Kidney glomerular epithelial cell (primary cell): Measurements from ENCODE around the gene SKAP2.

Experiments
- DNase-seq: peaks from one replicate; lab custom pipeline; 2025; lab: John Stamatoyannopoulos, UW

Gene SKAP2, protein sequence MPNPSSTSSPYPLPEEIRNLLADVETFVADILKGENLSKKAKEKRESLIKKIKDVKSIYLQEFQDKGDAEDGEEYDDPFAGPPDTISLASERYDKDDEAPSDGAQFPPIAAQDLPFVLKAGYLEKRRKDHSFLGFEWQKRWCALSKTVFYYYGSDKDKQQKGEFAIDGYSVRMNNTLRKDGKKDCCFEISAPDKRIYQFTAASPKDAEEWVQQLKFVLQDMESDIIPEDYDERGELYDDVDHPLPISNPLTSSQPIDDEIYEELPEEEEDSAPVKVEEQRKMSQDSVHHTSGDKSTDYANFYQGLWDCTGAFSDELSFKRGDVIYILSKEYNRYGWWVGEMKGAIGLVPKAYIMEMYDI

DNA sequence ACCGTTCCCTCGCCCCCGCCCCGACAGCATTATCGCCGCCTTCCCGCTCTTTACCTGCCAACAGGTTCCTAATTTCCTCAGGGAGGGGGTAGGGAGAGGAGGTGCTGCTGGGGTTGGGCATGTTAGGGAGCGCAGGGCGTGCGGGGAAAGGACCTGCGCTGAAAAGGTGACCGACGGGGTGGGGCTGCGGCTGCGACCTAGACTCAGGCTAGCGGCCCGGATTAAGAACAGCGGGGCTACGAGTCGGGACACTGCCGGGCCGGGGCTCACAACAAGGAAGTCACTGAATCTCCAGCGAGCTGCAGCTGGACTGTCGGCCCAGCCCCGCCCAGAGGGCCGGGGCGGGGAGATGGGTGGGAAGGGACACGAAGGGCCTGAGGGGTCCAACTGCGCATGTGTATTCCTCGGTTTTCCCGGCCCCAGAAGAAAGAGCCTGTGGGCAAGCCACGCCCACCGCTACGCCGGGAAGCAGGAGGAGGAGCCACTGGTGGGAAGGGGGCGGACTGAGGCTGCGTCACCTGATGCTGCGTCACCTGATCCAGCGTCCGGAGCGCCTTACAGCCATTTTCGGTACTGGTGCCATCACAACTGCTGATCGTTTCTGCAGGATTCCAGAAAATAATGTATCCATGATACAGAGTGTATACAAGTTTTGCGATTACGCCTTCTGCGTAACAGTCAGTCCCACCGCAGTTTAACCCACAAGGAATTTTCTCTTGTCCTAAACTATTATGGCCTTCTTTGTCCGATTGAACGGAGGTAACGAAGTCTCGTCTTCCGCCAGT is at the start of gene SKAP2:
TSS of gene SKAP2 (minus strand) at position 282 of the 785 bp plus-strand sequence. CDS start at position 121, 161 bp downstream.
- DNase-seq: peak; percentile 99

DNA sequence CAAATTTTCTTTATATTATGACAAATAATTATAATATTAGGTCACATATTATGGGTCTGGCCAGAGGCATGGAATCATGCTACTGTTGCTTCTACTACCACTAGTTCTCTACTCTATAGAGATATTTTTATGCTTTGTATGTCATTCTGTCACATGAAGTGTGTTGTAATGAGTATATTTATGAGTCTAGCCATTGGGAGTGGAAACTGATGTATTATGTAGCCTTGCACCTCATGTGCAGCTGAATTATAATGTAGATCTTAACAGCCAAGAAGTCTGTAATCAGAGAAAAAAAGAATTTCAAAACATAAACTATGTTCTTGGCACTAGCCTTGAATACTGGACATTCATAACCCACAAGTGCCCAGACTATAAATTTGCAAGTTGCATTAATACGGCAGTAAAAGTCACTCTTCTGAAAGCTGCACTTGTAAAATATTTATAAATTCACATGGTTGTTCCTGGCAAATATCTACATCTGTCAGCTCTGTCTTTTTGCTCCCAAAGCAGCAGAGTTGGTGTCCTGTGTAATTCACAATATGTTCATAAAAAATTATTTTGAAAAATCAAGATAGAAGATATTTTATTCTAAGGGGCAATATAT is 48.6 kb upstream of the SKAP2 start:
- no peak for DNase-seq

DNA sequence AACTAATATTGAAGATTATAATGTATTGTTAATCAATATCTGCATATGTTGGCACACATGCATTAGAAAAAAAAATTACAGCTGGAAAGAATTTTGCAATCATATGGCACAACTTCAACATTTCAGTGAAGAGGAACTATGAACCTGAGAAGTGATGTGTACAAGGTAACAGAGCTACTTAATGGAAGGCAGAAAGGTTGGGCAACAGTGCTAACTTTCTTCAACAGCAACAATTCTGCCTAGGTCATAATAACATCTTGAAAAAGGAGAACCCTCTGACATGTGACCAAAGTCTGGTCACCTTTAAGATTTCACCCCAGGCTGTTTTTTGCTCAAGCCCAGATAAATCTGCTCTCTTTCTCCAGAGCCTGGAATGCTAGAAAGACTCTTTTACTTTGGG is 47.9 kb upstream of the SKAP2 start:
- DNase-seq: no peak

DNA sequence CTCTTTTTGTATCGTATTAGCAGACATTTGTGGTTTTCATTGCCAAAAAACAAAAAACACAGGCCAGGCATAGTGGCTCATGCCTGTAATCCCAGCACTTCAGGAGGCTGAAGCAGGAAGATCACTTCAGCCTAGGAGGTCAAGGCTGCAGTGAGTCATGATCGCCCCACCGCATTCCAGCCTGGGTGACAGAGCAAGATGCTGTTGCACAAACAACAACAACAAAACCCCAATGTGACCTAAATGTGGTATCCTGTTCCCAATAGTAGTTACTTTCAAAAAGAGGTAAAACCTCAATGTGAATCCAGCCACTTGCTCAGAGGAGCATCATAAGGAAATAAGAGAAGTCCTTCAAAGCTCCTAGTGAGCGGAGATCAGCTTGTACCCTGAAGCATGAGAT is 45.8 kb upstream of the SKAP2 start:
- DNase-seq: peak; percentile 8

DNA sequence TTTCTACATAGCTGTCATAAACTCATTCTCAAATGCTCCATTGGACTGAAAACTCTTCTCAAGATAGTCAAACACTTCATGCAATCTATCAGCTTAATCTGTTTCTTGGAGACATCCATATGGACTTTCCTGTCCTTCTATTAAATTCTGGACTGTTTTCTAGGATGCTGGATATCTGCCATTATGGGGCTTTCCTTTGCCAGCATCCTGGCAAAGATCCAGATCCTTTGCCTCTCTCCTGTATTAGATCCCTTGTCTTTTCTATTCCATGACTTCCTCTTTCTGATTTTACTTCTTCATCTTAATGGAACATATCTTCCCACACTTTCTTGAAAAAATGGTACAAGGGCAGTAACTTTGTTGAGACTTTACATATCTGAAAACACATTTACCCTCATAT is 35.9 kb upstream of the SKAP2 start:
- no peak for DNase-seq

DNA sequence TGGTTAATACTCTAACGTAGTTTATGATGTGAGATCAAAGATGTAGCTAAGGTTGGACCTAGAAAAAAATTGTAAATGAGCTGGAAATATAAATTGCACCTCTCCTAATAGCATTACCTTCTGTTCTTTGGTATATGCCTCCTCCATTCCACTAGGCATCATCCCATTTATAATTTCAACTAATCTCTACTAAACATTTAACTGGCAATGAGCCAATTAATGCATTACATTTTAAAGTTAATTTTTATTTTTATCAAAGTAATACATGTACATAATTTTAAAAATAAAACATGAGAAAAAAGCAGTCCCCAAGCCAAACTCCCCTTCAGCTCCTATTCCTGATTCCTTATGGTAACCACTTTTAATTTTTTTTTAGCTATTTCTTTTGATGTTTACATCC is 35.1 kb upstream of the SKAP2 start:
- no peak for DNase-seq

DNA sequence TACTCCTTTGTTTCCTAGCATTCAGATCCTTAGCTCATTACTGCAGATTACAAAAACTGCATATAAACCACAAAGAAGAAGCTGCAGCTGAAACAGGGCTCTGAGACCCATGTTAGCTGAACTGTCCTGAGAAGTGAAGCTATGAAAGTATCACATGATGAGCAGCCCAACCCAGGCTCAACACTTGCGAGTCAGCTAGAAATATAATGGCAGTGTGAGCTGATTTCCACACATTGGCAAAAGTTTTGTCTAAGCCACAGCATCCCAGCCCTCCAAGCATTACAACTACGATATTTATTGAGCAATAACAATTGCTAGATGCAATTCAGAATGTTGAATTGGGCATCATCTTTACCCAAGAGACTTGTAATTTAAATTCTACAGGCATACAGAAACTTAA is 34.5 kb upstream of the SKAP2 start:
- DNase-seq: no peak

DNA sequence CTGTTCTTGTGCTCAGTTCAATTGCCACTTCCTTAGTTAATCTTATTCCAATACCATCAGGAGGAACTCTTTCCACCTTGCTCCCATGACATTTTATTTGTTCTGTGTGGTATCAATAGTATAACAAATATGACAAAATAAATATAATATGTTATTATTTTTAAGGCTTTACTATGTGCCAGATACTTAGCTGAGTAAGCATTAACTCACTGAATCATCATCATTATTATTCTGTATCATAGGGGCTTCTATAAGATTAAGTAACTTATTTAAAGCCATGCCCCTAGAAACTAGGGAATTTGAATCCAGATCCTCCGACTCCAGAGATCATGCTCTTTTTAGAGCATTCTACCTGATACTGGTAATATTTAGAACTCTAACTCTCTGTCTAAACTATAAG is 33.5 kb upstream of the SKAP2 start:
- DNase-seq: no peak

DNA sequence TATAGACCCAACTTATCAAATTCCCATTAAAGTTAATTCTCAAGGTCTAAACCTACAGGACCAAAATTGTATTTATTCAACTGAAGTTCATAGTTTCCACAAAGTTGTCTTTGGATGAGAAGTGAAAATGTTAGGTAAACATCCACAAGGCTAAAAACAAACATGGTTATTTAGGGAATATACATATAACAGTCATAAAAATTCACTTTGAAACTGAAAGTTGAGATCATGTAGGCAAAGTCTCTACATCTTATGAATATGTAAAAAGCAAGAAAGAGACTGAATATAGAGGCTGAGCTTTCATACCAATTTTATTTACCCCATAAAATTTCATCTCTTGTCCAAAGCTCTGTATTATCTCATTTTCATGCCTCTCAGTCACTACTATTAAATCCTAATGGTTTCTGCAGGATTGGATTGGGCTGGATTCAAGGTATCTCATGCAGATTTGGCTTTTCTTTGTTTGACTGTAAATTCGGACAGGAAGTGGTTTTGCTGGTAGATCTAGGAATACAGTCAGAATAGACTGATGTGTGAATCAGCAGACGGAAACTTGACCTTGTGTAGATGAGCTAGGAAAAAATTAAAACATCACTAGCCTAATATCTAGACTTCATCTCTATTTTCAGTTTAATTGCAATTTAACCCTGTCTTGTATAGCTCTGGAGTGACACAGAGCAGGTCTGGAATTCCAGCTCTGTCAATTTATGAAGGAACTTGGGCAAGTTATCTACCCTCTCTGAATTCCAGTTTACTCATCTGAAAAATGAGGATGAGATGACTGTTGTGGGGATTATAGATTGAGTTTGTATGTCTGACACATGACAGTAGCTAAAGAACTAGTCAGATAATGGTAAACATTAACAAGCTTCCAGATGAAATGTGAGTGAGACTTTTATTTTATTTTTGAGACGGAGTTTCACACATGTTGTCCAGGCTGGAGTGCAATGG is 27.3 kb upstream of the SKAP2 start:
- peak; percentile 58 for DNase-seq

DNA sequence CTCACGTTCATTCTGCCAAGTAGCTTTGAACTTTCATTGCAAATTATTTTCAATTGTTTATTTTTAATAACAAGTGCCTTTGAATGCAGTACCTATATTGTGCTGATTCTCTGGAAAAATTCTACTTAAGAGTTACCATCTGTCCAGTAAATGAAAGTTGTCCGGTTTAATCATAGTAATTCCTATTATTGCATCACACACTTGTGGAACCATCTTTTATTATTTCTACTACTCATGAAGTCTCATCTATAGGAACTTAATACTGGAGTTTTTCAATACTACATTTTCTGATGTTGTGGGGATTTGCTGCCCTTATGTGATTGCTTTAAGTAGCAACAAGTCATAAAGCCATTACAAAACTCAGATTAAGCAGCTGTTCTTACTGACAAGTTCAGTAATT is 16.5 kb upstream of the SKAP2 start:
- DNase-seq: no peak

DNA sequence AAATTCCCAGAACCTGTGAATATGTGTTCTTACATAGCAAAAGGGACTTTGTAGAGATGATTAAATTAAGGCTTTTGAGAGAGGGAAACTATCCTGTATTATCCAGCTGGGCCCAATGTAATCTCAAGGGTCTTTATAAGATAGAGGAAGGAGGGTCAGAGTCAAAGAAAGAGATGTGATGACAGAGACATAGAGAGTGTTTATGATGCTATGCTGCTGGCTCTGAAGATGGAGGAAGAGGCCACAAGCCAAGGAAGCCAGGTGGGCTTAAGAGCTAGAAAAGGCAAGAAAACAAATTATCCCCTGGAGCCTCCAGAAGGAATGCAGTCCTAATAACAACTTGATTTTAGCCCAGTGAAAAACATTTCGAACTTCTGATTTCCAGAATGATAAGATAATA is 15.3 kb upstream of the SKAP2 start:
- no peak for DNase-seq

DNA sequence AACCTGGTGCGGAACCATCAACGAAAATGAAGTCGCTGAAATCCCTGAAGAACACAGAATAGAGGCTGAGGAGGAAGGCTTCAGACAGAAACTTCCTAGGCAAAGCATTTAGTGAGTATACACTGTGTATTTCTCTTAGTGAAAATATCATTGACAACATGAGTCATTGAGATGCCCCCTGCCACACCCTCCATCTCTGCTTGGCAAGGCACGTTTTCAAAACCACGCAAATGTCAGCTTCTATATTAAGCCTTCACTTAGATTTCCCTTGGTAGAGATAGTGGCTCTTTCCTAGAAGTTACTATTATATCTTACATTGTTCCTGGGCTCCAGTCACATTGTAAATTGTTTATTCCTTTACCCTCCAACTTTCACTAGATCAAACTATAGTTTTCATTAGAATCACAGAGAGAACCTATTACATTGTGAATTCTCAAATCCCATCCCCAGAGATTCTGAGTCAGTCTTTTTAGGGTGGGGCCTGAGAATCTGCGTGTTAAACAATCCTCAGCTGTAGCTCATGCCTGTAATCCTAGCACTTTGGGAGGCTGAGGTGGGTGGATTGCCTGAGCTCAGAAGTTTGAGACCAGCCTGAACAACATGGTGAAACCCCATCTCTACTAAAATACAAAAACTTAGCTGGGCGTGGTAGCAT is 4.6 kb upstream of the SKAP2 start:
- DNase-seq: no peak

DNA sequence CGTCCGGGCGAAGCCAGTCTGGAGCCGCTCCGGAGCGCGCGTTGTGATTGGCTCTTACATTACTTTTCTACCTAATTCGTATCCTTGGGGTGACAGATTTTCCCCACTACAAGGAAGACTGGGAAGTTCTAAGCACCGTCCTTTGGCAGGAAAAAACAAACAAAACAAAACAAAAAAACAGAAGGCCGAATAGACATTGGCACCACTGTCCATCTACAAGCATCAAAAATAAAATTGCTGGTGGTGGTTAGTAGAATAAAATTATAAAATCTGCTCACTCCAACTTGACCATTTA is 651 bp upstream of the SKAP2 start:
- DNase-seq: no peak

DNA sequence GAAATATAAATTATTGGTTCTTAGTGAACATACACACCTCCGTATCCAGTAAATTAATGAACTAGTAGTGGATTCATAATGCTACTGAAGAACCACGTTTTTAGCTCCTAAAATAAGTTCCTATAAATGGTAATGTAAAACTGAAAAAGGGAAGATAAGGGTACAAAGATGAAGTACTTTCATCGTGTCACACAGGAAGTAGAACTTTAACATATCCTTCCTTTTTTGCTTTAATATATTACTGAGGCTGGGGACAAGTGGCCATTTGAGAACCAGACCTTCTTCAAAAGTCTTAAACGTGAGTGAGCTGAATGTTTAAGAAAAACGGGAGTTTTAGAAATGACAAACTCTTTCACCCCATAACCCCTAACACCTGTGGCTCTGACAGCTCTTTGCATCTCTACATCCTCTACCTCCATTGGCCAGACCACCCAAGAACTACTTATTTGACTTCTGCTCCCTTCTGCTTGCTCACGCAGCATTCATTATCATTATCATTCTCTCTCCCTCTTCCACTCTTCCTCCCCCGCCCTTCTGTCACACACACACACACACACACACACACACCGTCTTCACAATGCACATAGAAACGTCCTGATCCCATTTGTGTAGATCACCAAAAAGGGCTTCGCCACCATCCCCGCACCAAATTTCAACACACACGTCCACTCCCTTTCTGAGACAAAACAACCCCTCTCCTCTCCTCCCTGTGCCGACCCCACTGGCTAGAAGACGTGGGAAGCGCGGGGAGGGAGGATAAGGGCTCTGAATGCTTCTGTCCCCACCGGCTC is 677 bp downstream of the SKAP2 start:
- peak; percentile 40 for DNase-seq

DNA sequence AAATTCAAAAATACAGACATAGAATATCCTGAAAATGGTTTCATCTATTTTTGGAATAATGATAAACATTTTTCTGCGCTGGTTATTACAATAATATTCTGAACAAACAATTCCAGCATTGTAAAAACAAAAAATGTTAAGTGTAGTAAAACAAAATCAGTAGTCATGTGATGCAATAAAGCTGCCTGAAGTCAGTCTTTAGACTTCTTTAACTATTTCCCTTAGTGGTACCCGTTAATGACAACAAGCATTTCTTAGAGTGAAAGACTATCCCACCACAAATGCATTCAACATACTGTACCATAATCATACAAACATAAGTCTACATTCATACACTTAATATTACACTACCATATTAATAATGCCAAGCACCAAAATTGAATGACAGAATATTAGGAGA is 1.6 kb downstream of the SKAP2 start:
- no peak for DNase-seq

DNA sequence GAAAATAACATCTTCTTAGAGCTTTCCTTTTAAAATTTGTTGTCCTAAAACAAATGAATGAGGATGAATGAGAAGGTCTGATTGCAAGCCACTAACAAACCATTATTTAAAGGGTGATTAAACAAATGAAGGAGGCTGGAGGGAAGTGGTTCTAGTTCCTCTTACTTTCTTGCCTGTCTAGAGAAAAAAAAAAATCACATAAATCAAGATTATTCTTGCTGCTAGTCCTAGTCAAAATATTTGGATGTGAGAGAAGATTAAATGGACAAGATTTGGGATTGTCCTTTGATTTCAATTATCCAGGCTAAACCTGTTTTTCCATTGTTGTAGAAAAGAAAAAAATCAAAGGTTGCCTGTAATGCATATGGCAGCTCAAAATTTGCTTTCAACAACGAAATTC is 3.3 kb downstream of the SKAP2 start:
- no peak for DNase-seq

DNA sequence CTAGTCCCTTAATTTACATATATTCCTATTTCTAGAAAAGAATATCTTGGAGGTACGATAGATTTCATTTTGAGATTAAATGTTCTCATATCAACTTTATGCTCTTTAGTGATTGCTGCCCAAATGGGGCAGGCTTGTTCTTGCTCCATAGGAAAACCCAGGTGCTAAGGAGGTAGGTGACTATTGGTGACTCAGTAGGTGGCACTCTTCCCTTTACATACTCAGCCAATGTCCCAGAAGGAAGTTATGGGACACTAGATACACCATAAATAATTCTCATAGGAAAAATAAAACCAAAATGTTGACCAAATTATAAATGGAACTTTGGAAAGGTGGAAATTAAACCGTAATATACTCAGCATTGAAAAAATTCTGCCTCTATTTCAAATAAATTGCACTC is 4.0 kb downstream of the SKAP2 start:
- no peak for DNase-seq

DNA sequence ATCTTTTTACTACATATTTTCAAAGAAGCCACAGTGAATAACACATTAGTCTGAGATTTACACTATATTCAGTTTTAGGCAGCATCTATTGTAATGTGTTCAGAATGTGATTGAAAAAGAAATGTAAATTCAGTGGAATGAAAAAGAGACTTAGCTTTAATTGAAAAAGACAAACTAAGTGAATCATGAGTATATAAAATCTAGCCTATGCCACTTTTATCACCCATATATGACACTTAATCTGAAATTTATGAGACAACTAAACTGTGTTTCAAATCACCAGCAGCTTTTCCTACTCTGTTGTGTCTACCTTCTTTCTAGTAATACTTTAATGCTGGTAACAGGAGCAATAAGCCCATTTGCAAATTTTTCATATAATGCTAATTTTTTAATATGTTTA is 4.7 kb downstream of the SKAP2 start:
- no peak for DNase-seq

DNA sequence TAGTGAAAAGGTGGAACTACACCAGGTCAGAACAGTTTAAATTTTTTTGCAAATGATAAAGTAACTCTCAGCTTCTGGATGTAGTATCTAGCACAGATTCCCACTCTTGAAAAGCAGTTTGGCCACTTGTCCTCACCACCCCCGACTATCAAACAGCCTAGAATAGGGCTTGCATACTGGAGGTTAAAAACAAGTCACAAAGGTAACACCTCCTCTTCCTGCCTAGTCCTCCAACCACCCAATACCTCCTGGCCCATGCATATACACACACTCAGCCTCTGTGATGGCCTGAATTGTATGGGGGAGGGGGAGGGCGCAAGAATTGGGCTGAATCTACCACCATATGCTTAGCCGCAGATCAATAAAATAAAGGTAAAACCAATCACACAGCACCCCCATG is 5.7 kb downstream of the SKAP2 start:
- no peak for DNase-seq

DNA sequence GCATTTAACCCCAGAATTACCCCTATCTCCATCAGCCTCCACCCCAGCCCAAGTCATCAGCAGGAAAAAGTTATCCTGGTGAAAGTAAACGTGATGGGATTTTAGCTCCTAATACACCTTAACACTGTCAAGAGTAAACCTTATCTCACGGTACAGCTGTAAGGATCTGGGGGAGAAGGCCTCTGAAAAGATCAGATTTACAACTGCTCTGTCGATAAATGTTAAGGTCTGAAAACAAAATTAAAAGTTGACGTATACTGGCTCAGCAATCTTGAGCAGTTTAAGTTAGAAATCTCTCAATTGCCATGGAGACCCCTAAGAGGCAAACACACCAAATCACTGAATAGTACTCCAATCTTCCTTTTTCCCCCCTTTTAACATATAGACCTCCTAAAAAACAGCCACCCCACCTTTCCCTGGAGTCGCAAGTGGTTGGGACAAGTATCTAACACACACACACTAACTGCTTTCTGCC is 6.1 kb downstream of the SKAP2 start:
- DNase-seq: no peak
